Right ventricle myocardium inferior (tissue), 1 donor: ENCODE results near the gene ADAMTSL1. TPM values are rescaled to one million over a fixed set of nuclear protein-coding genes. Genes with fewer than 3 reads are reported as not detected.

ENCODE experiments used
- ATAC-seq: fragments of 200-7000 bp; cut with Tn5 transposase; one replicate; pipeline ENCODE4 v1.9.1; 2020; ENCODE audit warnings: mild to moderate bottlenecking, moderate library complexity
- DNase-seq: peaks from one replicate; pipeline ENCODE4 v3.0.0; 2021; ENCODE audit errors: missing footprints
- intact Hi-C: fragments of 100-400 bp; cut with DNase I; formaldehyde crosslinking; loops from one replicate; pipeline ENCODE4 v1.11.0; 2022
- total RNA-seq: library from RNA; stranded (reverse); fragmentation: NEBNext Ultra II Directional; extraction: Animal tissue kit (Norgen Biotek cat#: 25700); gene quantifications from one replicate; pipeline ENCODE4 v1.2.1, GENCODE V29; 2021
- donor health status: DM: no; HTN: yes; CAD: no; lungs with severe emphysema.

ADAMTSL1 gene
- total RNA-seq, 1 donor from 2014 or later: 1.9 TPM

- DNase-seq (no peak), ATAC-seq (no peak)
- intact Hi-C loops: no loop called here
Observed at GRCh38 chr9:18459962-18460584, 13.9 kb upstream of the ADAMTSL1 start.

- ATAC-seq: no peak
- intact Hi-C loops: no loop called here
Observed at GRCh38 chr9:18461496-18461895, 12.5 kb upstream of the ADAMTSL1 start.

GRCh38 chr9:18463991-18464390 is 10.0 kb upstream of the ADAMTSL1 start:
- ATAC-seq (no peak), DNase-seq (no peak)
- intact Hi-C loops: no loop called here

More at GRCh38 chr9:18461496-18461895, 12.5 kb upstream of the ADAMTSL1 start:
- no peak for DNase-seq

GRCh38 chr9:18466101-18466500 is 7.9 kb upstream of the ADAMTSL1 start:
- ATAC-seq: no peak
- intact Hi-C loops: no loop called here
- DNase-seq: no peak

- DNase-seq (no peak), ATAC-seq (no peak)
- intact Hi-C loops: no loop called here
Observed at GRCh38 chr9:18467696-18468095, 6.3 kb upstream of the ADAMTSL1 start.

- intact Hi-C loops: no loop called here
- DNase-seq (no peak), ATAC-seq (no peak)
Observed at GRCh38 chr9:18472435-18472834, 1.5 kb upstream of the ADAMTSL1 start.

- intact Hi-C loops: no loop called here
- ATAC-seq (no peak), DNase-seq (no peak)
Observed at GRCh38 chr9:18472841-18473251, 1.1 kb upstream of the ADAMTSL1 start.

GRCh38 chr9:18474783-18475182 is 830 bp downstream of the ADAMTSL1 start:
- intact Hi-C loops: no loop called here
- DNase-seq: no peak
- ATAC-seq: peak; percentile 35

- intact Hi-C loops: no loop called here
- no peak for DNase-seq
- no peak for ATAC-seq
Observed at GRCh38 chr9:18477121-18477660, 3.2 kb downstream of the ADAMTSL1 start.

- DNase-seq (no peak), ATAC-seq (no peak)
- intact Hi-C loops: no loop called here
Observed at GRCh38 chr9:18477719-18478118, 3.8 kb downstream of the ADAMTSL1 start.

GRCh38 chr9:18478501-18479361 is 4.8 kb downstream of the ADAMTSL1 start:
- intact Hi-C loops: no loop called here

GRCh38 chr9:18479405-18479804 is 5.5 kb downstream of the ADAMTSL1 start:
- intact Hi-C loops: no loop called here

More at GRCh38 chr9:18478501-18479361, 4.8 kb downstream of the ADAMTSL1 start:
- DNase-seq (no peak), ATAC-seq (no peak)

GRCh38 chr9:18480662-18481093 is 6.7 kb downstream of the ADAMTSL1 start:
- intact Hi-C loops: no loop called here
- ATAC-seq (no peak), DNase-seq (no peak)

More at GRCh38 chr9:18479405-18479804, 5.5 kb downstream of the ADAMTSL1 start:
- DNase-seq (no peak), ATAC-seq (no peak)

- ATAC-seq: no peak
- DNase-seq: no peak
- intact Hi-C loops: no loop called here
Observed at GRCh38 chr9:18482371-18482770, 8.4 kb downstream of the ADAMTSL1 start.

- DNase-seq: peak; percentile 37
- ATAC-seq: no peak
- intact Hi-C loops: no loop called here
Observed at GRCh38 chr9:18485714-18486113, 11.8 kb downstream of the ADAMTSL1 start.

- ATAC-seq (no peak), DNase-seq (no peak)
- intact Hi-C loops: no loop called here
Observed at GRCh38 chr9:18487611-18488010, 13.7 kb downstream of the ADAMTSL1 start.

GRCh38 chr9:18488886-18489285 is 14.9 kb downstream of the ADAMTSL1 start:
- no peak for DNase-seq
- intact Hi-C loops: no loop called here
- ATAC-seq: no peak

GRCh38 chr9:18489861-18490260 is 15.9 kb downstream of the ADAMTSL1 start:
- DNase-seq (no peak), ATAC-seq (no peak)
- intact Hi-C loops: no loop called here

- DNase-seq: no peak
- ATAC-seq: no peak
- intact Hi-C loops: no loop called here
Observed at GRCh38 chr9:18490641-18491370, 16.9 kb downstream of the ADAMTSL1 start.
